HCEC 1CT (cell line): ENCODE measurements around the gene JADE2.
"Not testable (repeated sequence)": the region's sequence is repeated elsewhere in the genome, so short reads cannot be mapped to it uniquely, and the experiment has no call there.

Source experiments
- DNase-seq: peaks from one replicate; pipeline ENCODE4 v3.0.0-alpha.2; 2017

The JADE2 gene

GRCh38 chr5:134524826-134525682 lies at the start of gene JADE2:
TSS of gene JADE2 (plus strand) at chr5:134525670. CDS start at chr5:134535858, 10,188 bp downstream.
- peak; percentile 74 for DNase-seq

- DNase-seq = peak; percentile 35
Observed at GRCh38 chr5:134477462-134478245, 47.8 kb upstream of the JADE2 start.

DNA sequence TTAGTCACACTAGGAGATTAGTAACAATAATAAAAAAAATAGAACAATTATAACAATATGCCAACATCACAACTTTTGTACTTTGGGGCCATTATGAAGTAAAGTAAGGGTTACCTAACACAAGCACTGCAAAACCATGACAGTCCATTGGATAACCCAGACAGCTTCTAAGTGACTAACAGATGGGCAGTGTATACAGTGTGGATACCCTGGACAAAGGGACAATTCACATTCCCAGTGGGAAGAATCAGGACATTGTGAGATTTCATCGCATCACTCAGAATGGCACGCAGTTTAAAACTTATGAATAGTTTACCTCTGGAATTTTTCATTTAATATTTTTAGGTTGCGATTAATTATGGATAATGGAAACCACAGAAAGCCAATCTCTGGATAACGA lies 45.6 kb upstream of the JADE2 start:
- no peak for DNase-seq

- DNase-seq = no peak
Observed at GRCh38 chr5:134489227-134489944, 36.1 kb upstream of the JADE2 start.

DNA sequence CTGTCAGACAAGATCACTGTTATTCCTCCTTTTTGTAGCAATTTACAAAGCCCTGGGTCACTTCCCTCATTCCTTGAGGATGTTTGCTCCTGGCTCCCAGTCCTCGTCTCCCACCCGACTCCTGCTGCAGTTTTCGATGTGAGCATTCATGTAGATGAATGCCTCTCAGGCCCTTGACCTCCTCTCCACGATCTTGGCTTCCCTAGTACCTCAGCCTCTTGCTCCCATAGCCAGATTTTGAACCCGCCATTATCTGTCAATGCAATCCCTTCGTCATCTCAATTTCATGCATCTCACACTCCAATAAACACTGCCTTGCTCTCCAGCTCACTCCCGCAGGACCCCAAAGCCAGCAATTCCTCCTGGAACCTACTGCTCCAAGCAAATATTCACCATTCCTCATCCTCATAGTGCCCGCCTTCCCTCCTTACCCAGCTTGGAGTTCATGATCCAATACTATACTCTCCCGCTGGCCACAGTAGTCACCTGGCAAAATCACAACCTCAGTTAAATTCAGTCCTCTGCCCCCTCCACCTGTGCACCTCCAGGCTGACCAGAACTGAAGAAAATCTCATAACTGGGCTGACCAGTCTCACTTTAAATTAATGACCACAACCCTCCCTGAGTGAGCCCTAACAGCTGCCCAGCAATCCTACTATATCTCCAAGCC lies 35.1 kb upstream of the JADE2 start:
- no peak for DNase-seq

DNA sequence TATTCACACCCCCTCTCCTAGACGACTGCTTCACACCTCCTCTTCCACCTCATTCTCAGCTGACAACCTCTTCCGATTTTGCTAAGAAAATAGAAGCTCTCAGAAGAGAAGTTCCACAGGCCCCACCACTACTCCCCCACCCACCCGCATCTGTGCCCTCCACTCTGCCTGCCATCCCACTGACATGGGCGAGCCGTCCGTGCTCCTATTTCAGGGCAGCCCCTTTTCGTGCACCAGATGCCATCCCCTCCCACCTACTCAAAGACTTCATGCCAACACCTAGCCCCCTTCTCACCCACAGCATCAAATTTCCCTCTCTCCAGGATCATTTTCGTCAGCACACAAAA lies 34.6 kb upstream of the JADE2 start:
- DNase-seq = no peak

DNA sequence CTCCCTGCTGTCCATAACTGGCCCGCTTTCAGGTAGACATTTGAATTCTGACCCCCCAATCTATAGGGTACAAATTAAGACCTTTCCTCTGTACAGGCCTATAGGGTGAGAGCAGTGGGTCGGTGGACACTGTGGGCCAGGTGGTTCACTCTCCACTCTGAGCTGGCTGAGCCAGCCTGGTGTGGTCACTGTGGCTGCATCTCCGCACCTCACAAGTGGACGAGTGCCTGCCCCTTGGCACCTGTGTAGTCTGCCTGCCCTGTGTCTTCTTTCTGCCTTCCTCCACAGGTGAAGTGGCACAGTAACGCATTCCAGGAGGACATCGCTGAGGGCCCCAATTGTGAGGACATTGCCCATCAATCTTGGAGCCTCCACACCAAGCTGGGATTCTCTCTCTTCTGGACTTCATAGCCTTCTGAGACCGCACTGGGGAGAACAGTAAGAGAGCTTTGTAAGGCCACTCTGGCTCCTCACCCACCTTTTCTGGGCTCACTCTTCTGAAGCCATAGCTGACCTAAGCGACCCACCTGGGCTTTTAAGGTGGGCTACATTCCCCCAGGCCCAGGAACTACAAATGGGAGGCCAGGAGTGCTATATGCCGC lies 33.5 kb upstream of the JADE2 start:
- no peak for DNase-seq

- DNase-seq = no peak
Observed at GRCh38 chr5:134492568-134492967, 32.9 kb upstream of the JADE2 start.

DNA sequence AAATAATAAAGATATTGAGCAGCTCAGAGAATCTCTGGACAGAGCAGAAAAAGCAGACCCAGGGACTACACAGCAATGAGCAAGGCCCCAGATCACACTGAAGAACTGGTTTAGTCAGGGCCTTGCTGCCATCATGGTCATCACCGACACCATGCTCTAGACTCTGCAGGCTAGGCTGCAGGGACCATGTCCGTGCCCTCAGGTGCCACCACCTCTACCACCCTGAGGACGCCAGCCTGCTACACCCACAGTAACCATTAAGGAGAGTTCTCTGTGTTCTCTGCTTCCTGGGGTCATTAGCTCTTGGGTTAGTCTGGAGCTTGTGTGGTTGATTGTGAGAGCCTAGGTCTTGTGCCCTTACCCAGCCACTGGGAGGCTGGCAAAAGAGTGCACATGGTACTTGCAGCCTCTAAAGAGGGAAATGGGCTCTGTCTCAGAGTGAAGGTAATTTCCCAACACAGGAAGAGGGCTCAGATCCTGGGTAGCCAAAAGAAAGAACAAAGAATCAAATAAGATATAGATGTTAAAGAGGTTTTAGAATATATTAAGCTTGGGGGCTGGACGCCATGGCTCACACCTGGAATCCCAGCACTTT lies 31.9 kb upstream of the JADE2 start:
- DNase-seq = no peak

- DNase-seq = no peak
Observed at GRCh38 chr5:134494780-134495179, 30.7 kb upstream of the JADE2 start.

DNA sequence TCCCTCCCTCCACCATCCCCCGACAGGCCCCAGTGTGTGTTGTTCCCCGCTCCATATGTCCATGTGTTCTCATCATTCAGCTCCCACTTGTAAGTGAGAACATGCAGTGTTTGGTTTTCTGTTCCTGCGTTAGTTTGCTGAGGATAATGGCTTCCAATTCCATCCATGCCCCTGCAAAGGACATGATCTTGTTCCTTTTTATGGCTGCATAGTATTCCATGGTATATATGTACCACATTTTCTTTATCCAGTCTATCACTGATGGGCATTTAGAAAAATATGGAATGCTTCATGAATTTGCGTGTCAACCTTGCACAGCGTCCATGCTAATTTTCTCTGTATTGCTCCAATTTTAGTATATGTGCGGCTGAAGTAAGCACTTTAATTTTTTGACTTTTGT lies 25.6 kb upstream of the JADE2 start:
- DNase-seq = not testable (repeated sequence)

DNA sequence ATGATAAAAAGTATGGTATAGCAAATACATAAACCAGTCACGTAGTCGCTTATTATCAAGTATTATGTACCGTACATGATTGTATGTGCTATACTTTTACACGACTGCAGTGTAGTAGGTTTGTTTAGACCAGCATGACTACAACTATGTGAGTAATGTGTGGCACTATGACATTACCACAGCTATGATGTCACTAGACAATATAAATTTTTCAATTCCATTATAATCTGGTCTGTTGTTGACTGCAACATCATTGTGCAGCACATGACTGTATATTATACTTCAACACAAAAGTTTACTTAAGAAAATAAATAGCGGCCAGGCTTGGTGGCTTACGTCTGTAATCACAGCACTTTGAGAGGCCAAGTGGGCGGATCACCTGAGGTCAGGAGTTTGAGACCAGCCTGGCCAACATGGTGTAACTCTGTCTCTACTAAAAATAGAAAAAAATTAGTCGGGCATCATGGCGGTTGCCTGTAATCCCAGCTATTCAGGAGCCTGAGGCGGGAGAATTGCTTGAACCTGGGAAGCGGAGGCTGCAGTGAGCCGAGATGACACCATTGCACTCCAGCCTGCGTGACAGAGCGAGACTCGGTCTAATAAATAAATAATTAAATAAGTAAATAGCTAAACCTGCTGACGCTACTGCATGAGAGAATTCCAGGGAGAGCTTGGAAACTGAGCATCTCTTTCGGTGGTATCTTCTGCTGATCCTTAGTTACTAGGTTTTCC lies 24.6 kb upstream of the JADE2 start:
- DNase-seq = no peak

DNA sequence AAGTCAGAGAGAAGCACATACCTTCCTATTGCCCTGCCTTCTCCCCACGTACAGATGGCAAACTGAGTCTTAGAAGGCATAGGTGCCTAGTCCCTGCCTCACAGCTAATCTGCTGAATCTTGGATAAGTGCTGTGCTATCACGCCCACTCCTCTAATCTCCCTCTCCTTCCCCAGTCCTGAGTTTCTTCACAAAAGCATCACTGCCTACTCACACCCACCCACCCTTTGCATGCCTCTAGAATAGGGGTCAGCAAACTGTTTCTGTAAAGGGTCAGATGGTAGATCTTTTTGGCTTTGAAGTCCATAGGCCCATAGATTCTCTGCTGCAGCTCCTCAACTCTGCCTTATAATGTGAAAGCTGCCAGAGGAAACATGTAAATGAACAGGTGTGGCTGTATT lies 23.2 kb upstream of the JADE2 start:
- no peak for DNase-seq

GRCh38 chr5:134503088-134503936 lies 22.2 kb upstream of the JADE2 start:
- DNase-seq = peak; percentile 98

GRCh38 chr5:134503937-134504437 lies 21.5 kb upstream of the JADE2 start:
- DNase-seq = peak; percentile 33

- no peak for DNase-seq
Observed at GRCh38 chr5:134504629-134505300, 20.7 kb upstream of the JADE2 start.

DNA sequence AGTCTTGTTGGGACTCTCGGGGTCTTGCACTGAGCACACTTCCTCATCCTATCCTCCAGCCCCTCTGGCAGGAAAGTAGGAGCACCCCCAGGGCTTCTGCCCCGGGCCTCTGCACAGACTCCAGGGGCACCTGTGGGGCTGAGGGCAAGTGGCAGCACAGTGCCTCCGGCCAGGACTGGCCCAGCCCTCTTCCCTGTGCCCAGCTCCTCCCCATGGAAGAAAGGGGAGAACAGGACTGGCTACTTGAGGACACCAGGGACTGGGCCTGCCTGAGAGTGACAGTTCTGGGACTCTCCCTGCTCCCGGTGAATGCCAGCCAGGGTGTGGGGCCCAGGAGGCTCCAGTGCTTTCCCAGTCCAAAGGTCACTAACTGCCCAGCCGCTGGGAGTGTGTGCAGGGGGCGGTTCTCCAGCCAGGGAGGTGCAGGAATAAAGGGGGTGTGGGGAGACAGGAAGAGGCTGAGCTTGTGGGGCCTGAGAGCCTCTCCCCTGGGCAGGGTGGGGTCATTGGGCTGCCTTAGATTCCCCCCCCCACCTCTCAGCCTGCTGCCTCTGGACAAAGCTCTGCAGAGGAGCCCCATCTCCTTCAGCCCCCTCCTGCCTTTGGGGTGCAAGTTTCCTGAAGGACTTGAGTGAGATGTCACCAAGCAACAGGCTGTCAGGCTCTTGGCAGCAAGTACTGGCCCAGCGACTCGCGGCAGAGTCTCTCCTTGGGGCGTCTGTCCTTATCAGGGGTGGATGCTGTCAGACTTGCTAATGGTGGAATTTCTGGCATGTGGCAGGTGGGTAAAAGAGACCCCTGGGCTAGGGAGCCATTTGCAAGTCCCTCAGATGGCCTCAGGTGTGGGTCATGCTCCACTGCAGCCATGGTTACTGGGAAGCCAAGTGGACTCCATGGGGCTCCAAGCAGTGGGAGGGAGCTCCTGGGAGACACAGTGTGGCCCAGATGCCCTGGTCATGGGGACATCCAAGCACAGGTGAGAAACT lies 19.1 kb upstream of the JADE2 start:
- no peak for DNase-seq

- DNase-seq = no peak
Observed at GRCh38 chr5:134507452-134507851, 18.0 kb upstream of the JADE2 start.
